ENCODE data around the gene TRIM71. TPM values are rescaled to one million over a fixed set of nuclear protein-coding genes. Genes with fewer than 3 reads are reported as not detected.
"Not testable (repeated sequence)": the region's sequence is repeated elsewhere in the genome, so short reads cannot be mapped to it uniquely, and the experiment has no call there.

The TRIM71 gene
- total and polyA plus RNA-seq, 2 experiments from 2014 or later: under 0.01 to 0.03 TPM

- Histone ChIP-seq H3K4me3 (peak overlapping the region; percentile 86), H3K9me3 (ENCODE audit: low read depth) (no peaks in the 10 kb centered on the region), H4K20me1 (ENCODE audit: insufficient read depth) (no peaks in the 10 kb centered on the region), H3K36me3 (ENCODE audit: low read depth) (no peaks in the 10 kb centered on the region), H3K4me2 (ENCODE audit: unreplicated experiment) (peak overlapping the region; percentile 92), H3K79me2 (ENCODE audit: insufficient read depth) (no peaks in the 10 kb centered on the region), H3K4me1 (ENCODE audit: insufficient read depth) (no peaks in the 10 kb centered on the region), H3K9me2 (ENCODE audit: insufficient read depth) (no peaks in the 10 kb centered on the region), H3K27me3 (replicated peaks; ENCODE audit: insufficient read depth) (no peaks in the 10 kb centered on the region), H2AFZ (peak overlapping the region; percentile 95), H3K27ac (no peak overlapping the region), H3F3A (ENCODE audit: insufficient read depth) (no peaks in the 10 kb centered on the region), H3K9ac (peak overlapping the region; percentile 40)
- in situ Hi-C loops (cut with MboI): no loop called here
- TF ChIP-seq EZH2 (IDR thresholded peaks at IDR 0.05; ENCODE audit: insufficient read depth, poor library complexity, severe bottlenecking) (no peak), EZH2phosphoT487 (IDR thresholded peaks at IDR 0.05; ENCODE audit: insufficient read depth, low read depth) (no peak)
- 2 to 5% methylated on average over 35 to 59 of the region's 59 CpGs for WGBS, 2 experiments (ENCODE audit: low coverage in 1 of 2, low lambda C conversion rate in 2 of 2, missing lambda C conversion rate in 2 of 2)
- peak; percentile 89 for DNase-seq
Observed at GRCh38 chr3:32781211-32781968, 36.4 kb upstream of the TRIM71 start.

DNA sequence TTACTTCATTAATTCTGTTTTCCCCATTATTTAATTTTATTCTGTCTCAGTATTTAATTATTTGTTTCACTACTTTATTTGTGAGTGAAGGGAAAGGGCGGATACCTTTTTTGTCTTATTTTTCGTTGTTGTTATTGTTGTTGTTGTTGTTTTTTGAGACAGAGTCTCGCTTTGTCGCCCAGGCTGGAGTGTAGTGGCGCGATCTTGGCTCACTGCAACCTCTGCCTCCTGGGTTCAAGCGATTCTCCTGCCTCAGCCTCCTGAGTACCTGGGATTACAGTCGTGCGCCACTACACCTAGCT lies 35.9 kb upstream of the TRIM71 start:
- H3F3A ChIP-seq (ENCODE audit: insufficient read depth); DNase-seq; H3K9me3 ChIP-seq (ENCODE audit: low read depth); H3K4me3 ChIP-seq; H2AFZ ChIP-seq; H3K79me2 ChIP-seq (ENCODE audit: insufficient read depth); H3K36me3 ChIP-seq (ENCODE audit: low read depth); H3K9me2 ChIP-seq (ENCODE audit: insufficient read depth); H3K27me3 ChIP-seq (replicated peaks; ENCODE audit: insufficient read depth); in situ Hi-C loops (cut with MboI); H3K27ac ChIP-seq; H3K9ac ChIP-seq; H3K4me1 ChIP-seq (ENCODE audit: insufficient read depth); H4K20me1 ChIP-seq (ENCODE audit: insufficient read depth): not testable (repeated sequence)
- 88 to 91% methylated on average over 9 of the region's 9 CpGs for WGBS, 2 experiments (ENCODE audit: low coverage in 1 of 2, low lambda C conversion rate in 2 of 2, missing lambda C conversion rate in 2 of 2)
- H3K4me2 ChIP-seq (ENCODE audit: unreplicated experiment): peak overlapping the region; percentile 92

- Histone ChIP-seq H3K4me3 (no peak overlapping the region), H3K9ac (no peak overlapping the region), H2AFZ (no peak overlapping the region), H3K36me3 (ENCODE audit: low read depth) (no peaks in the 10 kb centered on the region), H3K27ac (no peak overlapping the region), H3K4me1 (ENCODE audit: insufficient read depth) (no peaks in the 10 kb centered on the region), H3K9me2 (ENCODE audit: insufficient read depth) (no peaks in the 10 kb centered on the region), H3K79me2 (ENCODE audit: insufficient read depth) (no peaks in the 10 kb centered on the region), H4K20me1 (ENCODE audit: insufficient read depth) (no peaks in the 10 kb centered on the region), H3K9me3 (ENCODE audit: low read depth) (no peaks in the 10 kb centered on the region), H3F3A (ENCODE audit: insufficient read depth) (no peaks in the 10 kb centered on the region), H3K4me2 (ENCODE audit: unreplicated experiment) (no peak overlapping the region), H3K27me3 (replicated peaks; ENCODE audit: insufficient read depth) (no peaks in the 10 kb centered on the region)
- 85 to 87% methylated on average over 3 of the region's 3 CpGs for WGBS, 2 experiments (ENCODE audit: low coverage in 1 of 2, low lambda C conversion rate in 2 of 2, missing lambda C conversion rate in 2 of 2)
- TF ChIP-seq EZH2 (IDR thresholded peaks at IDR 0.05; ENCODE audit: insufficient read depth, poor library complexity, severe bottlenecking): no peak
- no peak for TF ChIP-seq EZH2phosphoT487 (IDR thresholded peaks at IDR 0.05; ENCODE audit: insufficient read depth, low read depth)
- no peak for DNase-seq
- in situ Hi-C loops (cut with MboI): no loop called here
Observed at GRCh38 chr3:32782407-32782806, 35.4 kb upstream of the TRIM71 start.

DNA sequence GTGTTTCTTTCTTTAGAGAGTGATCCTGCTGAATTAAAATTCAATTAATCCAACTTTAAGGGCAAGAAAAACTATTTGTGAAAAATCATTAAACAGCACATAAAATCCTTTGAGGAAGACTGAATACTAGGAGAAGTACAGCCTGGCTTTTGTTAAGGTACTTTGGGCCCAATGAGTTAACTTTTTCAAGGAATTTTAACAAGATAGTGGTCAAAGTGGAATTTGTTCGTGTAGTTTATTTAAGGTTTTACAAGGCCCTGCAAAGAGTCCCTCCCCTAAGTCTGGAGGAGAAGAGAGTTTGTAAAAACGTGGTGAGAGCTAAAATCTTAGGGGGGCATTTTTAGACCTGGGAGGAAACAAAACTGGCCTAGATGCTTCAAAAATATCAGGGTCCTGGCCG lies 26.0 kb upstream of the TRIM71 start:
- H3K36me3 ChIP-seq (ENCODE audit: low read depth): no peaks in the 10 kb centered on the region
- WGBS, 2 experiments (ENCODE audit: low coverage in 1 of 2, low lambda C conversion rate in 2 of 2, missing lambda C conversion rate in 2 of 2): 40 to 53% methylated on average over 3 of the region's 3 CpGs
- no peaks in the 10 kb centered on the region for H3K4me1 ChIP-seq (ENCODE audit: insufficient read depth)
- no peaks in the 10 kb centered on the region for H3K9me3 ChIP-seq (ENCODE audit: low read depth)
- no peak overlapping the region for H3K27ac ChIP-seq
- no peak overlapping the region for H3K4me2 ChIP-seq (ENCODE audit: unreplicated experiment)
- no peak overlapping the region for H2AFZ ChIP-seq
- no peak for TF ChIP-seq EZH2phosphoT487 (IDR thresholded peaks at IDR 0.05; ENCODE audit: insufficient read depth, low read depth)
- TF ChIP-seq EZH2 (IDR thresholded peaks at IDR 0.05; ENCODE audit: insufficient read depth, poor library complexity, severe bottlenecking): no peak
- no peaks in the 10 kb centered on the region for H3F3A ChIP-seq (ENCODE audit: insufficient read depth)
- H3K9me2 ChIP-seq (ENCODE audit: insufficient read depth): no peaks in the 10 kb centered on the region
- H3K79me2 ChIP-seq (ENCODE audit: insufficient read depth): no peaks in the 10 kb centered on the region
- no peak overlapping the region for H3K4me3 ChIP-seq
- no peak for DNase-seq
- no peaks in the 10 kb centered on the region for H4K20me1 ChIP-seq (ENCODE audit: insufficient read depth)
- 0 out of 2 replicates have a peak, but pooled peaks cover 11% of the 10 kb centered on the region for H3K27me3 ChIP-seq (replicated peaks; ENCODE audit: insufficient read depth)
- no peak overlapping the region for H3K9ac ChIP-seq
- in situ Hi-C loops (cut with MboI): no loop called here

Data from GM23248 (cell line).